ENCODE results near the gene C20orf96.

The C20orf96 gene

DNA sequence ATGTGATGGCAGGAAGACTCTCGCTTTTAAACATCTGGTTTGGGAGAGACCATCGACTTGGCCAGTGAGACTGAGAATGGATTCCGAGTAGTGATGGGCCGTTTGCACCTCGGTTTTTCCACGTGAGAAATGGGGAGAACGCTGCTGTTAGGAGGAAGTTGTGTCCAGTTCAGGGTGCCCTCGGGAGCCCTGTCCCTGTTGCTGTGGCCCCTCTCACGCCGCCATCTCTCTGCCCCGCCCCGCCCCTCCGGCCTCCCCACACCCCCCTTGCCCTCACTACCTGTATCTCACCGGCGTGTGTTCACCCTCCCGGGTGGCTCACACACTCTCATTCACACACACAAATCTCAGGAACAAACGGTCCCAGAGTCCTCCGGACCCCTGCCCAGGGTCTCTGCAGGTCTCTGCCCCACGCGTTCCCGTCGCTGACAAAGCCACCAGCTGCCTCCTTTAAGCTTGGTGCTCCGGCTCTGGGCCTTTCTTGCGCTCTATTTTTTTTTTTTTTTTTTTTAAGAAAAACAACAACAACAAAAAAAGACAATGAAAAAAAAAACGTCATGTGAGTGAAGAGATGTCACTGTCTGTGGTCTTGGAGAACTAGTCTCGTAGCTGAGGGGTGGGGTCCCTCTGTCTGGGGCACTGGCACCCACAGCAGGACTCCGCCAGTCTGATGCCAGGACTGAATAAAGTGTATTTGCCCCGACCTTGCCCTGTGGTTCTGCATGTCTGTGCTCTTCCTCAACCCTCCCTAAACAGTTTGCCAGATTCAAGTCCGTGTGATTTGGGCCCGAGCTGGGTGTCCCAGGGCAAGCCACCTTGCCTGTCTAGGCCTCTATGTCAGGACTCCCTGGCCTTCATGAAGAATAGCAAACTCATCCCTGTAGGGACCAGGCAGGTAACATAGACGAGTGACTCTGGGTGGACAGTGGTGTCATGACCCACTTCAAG, 37.8 kb upstream of the C20orf96 start:
- TF ChIP-seq, protein P1, sequence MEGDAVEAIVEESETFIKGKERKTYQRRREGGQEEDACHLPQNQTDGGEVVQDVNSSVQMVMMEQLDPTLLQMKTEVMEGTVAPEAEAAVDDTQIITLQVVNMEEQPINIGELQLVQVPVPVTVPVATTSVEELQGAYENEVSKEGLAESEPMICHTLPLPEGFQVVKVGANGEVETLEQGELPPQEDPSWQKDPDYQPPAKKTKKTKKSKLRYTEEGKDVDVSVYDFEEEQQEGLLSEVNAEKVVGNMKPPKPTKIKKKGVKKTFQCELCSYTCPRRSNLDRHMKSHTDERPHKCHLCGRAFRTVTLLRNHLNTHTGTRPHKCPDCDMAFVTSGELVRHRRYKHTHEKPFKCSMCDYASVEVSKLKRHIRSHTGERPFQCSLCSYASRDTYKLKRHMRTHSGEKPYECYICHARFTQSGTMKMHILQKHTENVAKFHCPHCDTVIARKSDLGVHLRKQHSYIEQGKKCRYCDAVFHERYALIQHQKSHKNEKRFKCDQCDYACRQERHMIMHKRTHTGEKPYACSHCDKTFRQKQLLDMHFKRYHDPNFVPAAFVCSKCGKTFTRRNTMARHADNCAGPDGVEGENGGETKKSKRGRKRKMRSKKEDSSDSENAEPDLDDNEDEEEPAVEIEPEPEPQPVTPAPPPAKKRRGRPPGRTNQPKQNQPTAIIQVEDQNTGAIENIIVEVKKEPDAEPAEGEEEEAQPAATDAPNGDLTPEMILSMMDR (conservative IDR thresholded peaks at IDR 0.05), result no peak
- peak overlapping the region; percentile 98 for H3K27ac ChIP-seq

DNA sequence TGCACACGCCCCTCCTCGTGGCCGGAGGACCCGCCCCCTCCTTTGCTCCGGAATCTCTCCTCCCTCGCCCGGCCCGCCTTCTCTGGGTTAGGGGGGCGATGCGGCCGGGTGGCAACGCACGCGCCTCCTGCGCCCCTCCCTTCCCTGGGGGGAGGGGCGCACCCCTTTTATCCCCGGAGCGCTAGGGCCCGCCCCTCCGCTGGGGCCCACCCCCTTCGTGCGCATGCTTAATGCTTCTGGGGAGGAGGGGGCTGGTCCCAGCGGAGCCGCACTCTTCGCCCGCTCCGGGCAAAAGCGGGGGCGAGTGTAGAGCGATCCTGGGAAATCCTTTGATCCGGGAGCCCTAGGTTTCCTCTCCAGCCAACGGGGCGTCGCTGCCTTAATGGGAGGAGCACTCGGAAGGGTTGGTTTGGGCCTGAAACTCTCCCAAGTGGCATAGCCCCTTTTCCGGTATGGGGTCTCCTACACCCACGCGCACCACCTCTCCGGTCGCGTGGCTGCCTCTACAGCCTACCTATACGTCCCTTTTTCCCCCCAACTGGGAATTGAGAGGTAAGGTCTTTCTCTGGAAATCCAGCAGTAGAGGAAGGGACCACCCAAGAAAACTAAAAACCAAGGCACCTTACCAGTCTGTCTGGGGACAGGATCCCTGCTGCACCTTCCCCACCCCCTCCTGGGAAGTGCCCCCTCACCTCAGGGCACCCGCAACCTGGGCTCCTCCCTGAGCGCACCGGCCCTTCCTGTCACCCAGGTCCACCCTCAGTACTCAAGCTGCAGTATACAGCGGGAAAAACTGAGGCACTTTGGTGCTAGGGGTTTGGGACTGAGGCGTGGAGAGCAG, 36.9 kb upstream of the C20orf96 start:
- TF ChIP-seq, protein P1 (conservative IDR thresholded peaks at IDR 0.05), result no peak
- H3K27ac ChIP-seq, result peak overlapping the region; percentile 98

DNA sequence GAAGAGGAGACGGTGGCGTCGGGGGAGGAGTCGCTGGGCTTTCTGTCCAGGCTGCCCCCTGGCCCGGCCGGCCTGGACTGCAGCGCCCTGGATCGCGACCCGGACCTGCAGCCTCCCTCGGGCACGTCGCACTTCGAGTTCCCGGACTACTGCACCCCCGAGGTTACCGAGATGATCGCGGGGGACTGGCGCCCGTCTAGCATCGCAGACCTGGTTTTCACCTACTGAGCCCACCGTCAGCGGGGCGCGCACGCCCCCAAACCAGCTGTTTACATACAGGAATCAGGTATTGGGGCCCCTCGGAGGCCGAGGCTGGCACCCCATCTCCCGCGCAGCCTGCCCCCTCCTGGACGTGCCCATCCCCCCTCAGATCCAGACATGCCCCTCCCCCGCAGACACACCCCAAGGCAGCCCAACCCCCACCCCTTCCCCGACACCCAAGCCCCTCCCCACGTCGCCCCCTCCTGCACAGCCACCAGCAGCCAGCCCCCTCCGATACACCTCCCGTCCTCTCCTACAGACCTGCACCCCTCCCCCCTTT, 36.2 kb upstream of the C20orf96 start:
- TF ChIP-seq, protein P1 (conservative IDR thresholded peaks at IDR 0.05), result no peak
- H3K27ac ChIP-seq, result peak overlapping the region; percentile 98

DNA sequence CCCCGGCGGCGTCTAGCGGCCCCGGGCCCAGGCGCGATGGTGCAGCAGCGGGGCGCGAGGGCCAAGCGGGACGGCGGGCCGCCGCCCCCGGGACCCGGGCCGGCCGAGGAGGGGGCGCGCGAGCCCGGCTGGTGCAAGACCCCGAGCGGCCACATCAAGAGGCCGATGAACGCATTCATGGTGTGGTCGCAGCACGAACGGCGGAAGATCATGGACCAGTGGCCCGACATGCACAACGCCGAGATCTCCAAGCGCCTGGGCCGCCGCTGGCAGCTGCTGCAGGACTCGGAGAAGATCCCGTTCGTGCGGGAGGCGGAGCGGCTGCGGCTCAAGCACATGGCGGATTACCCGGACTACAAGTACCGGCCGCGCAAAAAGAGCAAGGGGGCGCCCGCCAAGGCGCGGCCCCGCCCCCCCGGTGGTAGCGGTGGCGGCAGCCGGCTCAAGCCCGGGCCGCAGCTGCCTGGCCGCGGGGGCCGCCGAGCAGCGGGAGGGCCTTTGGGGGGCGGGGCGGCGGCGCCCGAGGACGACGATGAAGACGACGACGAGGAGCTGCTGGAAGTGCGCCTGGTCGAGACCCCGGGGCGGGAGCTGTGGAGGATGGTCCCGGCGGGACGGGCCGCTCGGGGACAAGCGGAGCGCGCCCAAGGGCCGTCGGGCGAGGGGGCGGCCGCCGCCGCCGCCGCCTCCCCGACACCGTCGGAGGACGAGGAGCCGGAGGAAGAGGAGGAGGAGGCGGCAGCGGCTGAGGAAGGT, 35.5 kb upstream of the C20orf96 start:
- TF ChIP-seq, protein P1 (conservative IDR thresholded peaks at IDR 0.05), result no peak; the same call in 1 of the 2 replicates
- peak overlapping the region; percentile 98 for H3K27ac ChIP-seq

DNA sequence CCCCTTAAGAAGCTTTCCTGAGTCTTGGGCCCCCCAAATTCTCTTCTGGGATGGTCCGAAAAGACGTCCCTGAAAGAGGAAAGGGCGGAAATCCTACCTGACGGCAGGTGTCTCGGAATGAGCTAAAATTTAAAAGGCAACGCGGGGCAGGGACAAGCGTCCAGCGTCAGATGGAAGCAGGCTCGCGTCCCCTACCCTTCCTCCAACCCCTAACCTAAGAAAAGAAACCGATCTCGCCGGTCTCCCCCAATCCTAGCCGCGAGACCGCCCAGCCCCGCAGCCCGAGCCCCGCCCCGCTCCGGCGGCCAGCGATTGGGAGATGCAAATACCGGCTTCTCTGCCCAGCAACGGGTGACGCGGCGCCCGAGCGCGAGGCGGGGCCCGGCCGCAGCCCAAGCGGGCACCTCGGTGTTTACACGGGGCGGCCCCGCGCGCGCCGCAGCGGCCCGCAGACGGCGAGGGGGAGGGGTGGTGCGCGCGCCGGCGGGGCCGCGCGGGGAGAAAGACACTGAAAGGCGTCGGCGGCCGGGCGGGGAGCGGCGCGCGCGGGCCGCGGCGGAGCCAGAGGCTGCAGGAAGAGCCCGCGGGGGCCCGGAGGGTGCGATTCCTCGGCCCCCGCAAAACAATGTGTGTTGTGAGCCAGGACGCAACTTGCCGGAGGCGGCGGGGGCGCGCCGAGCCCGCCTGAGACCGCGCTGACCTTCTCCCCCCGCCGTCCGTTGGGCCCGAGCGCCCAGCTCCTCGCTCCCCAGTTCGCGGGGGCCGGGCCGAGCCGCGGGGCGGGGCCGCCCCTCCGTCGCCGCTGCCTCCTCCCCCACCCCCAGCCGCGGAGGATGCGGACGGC, 34.7 kb upstream of the C20orf96 start, which contains the start of gene SOX12:
SOX12 (plus strand) TSS at position 508 of the 844 bp plus-strand sequence. CDS start 373 bp downstream, outside the sequence.
- TF ChIP-seq, protein P1 (conservative IDR thresholded peaks at IDR 0.05), result no peak

More for the DNA sequence above, 34.7 kb upstream of the C20orf96 start, which contains the start of gene SOX12:
- H3K27ac ChIP-seq, result peak within 1 kb of the TSS; percentile 98

All from VCaP (cell line).